OCI-LY1 (cell line): ENCODE results near the gene TMEM218.
"Not testable (repeated sequence)": the region's sequence is repeated elsewhere in the genome, so short reads cannot be mapped to it uniquely, and the experiment has no call there.

ENCODE experiments used
- H2AFZ ChIP-seq: fragments of 200-600 bp; sonication (generic), shearing (Covaris generic); 2 replicates; pipeline ENCODE4 v1.6.0; 2014; ENCODE audit warnings: antibody characterized with exemption, mild to moderate bottlenecking, low read length
- H3F3A ChIP-seq: fragments of 200-600 bp; sonication (generic), shearing (Covaris generic); 2 replicates; pipeline ENCODE4 v1.6.0; 2014; ENCODE audit warnings: mild to moderate bottlenecking, antibody characterized with exemption, low read length, moderate library complexity; ENCODE audit not compliant: insufficient read depth
- H3K27ac ChIP-seq: fragments of 200-600 bp; sonication (generic); 2 replicates; pipeline ENCODE4 v1.5.1; 2014; ENCODE audit warnings: low read length, mixed run types, mild to moderate bottlenecking, low read depth; ENCODE audit not compliant: poor library complexity, severe bottlenecking
- H3K27me3 ChIP-seq: fragments of 200-600 bp; sonication (generic); 2 replicates; pipeline ENCODE4 v1.6.0; 2014; ENCODE audit warnings: antibody characterized with exemption, mild to moderate bottlenecking, low read length, moderate library complexity; ENCODE audit not compliant: insufficient read depth
- H3K36me3 ChIP-seq: fragments of 200-600 bp; sonication (generic); 2 replicates; pipeline ENCODE4 v1.6.1; 2014; ENCODE audit warnings: mild to moderate bottlenecking, antibody characterized with exemption, low read length, moderate library complexity, mixed read lengths; ENCODE audit not compliant: insufficient read depth
- H3K4me1 ChIP-seq: fragments of 200-600 bp; sonication (generic); 2 replicates; pipeline ENCODE4 v1.5.1; 2014; ENCODE audit warnings: mild to moderate bottlenecking, low read length, moderate library complexity; ENCODE audit not compliant: insufficient read depth, severe bottlenecking
- H3K4me2 ChIP-seq: fragments of 200-600 bp; sonication (generic), shearing (Covaris generic); 2 replicates; pipeline ENCODE4 v1.6.1; 2014; ENCODE audit warnings: low read length
- H3K4me3 ChIP-seq: fragments of 200-600 bp; sonication (generic); 2 replicates; pipeline ENCODE4 v1.5.1; 2014; ENCODE audit warnings: low read length, low read depth, mild to moderate bottlenecking, mixed read lengths; ENCODE audit not compliant: poor library complexity, severe bottlenecking
- H3K79me2 ChIP-seq: fragments of 200-600 bp; shearing (Covaris generic); 2 replicates; pipeline ENCODE4 v1.6.1; 2016; ENCODE audit warnings: mixed run types, low read length, mixed read lengths; ENCODE audit not compliant: insufficient read depth
- H3K9ac ChIP-seq: fragments of 200-600 bp; sonication (generic), shearing (Covaris generic); 2 replicates; pipeline ENCODE4 v1.6.1; 2014; ENCODE audit warnings: mild to moderate bottlenecking, low read length, mixed read lengths
- H3K9me2 ChIP-seq: fragments of 200-600 bp; sonication (generic), shearing (Covaris generic); 2 replicates; pipeline ENCODE4 v1.6.1; 2014; ENCODE audit warnings: low read depth, mild to moderate bottlenecking, low read length, mixed read lengths
- H3K9me3 ChIP-seq: fragments of 200-600 bp; shearing (Covaris generic); 2 replicates; pipeline ENCODE4 v1.6.1; 2014; ENCODE audit warnings: low read length, mixed read lengths
- H4K20me1 ChIP-seq: fragments of 200-600 bp; sonication (generic), shearing (Covaris generic); 2 replicates; pipeline ENCODE4 v1.6.0; 2016; ENCODE audit warnings: mild to moderate bottlenecking, low read length; ENCODE audit not compliant: insufficient read depth
- CTCF ChIP-seq: fragments of 200-600 bp; sonication (generic), shearing (Covaris generic); IDR thresholded peaks from 2 replicates; pipeline ENCODE4 v1.5.1; 2017; ENCODE audit warnings: mild to moderate bottlenecking, antibody characterized with exemption, low read length, moderate library complexity, mixed read lengths
- EZH2 ChIP-seq: fragments of 200-600 bp; sonication (generic), shearing (Covaris generic); IDR thresholded peaks from 2 replicates; pipeline ENCODE4 v1.8.0; 2017; ENCODE audit warnings: borderline replicate concordance, mixed run types, mild to moderate bottlenecking, antibody characterized with exemption, low read length, moderate library complexity, mixed read lengths

Gene TMEM218

DNA sequence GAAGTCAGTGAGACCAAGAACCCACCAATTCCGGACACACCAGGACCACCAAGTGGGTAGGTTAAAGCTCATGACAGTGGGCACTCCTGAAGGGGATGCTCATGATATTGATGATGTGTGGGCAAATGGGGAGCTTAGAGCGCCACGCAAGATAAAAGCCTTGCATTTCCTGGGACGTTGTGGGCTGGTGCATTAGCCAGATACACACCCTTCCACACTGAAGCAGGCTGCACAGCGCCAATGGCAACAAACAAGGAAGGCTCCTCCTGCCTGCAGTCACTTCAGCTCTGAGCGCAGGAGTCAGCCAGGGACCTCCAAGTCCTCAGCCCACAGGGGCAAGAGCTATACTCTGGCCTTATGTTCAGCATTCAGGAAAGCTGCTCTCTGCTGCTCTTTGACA is 20.6 kb downstream of the TMEM218 start:
- H3F3A ChIP-seq, result no peaks in the 10 kb centered on the region
- TF ChIP-seq CTCF (no peak), EZH2 (no peak)
- no peaks in the 10 kb centered on the region for H3K27me3 ChIP-seq
- H3K4me2 ChIP-seq, result no peak overlapping the region
- H3K36me3 ChIP-seq, result no peaks in the 10 kb centered on the region
- H3K9ac ChIP-seq, result no peak overlapping the region
- H3K9me2 ChIP-seq, result no peaks in the 10 kb centered on the region
- no peaks in the 10 kb centered on the region for H3K9me3 ChIP-seq
- H3K27ac ChIP-seq, result no peak overlapping the region
- no peaks in the 10 kb centered on the region for H3K79me2 ChIP-seq
- H4K20me1 ChIP-seq, result no peaks in the 10 kb centered on the region
- H3K4me3 ChIP-seq, result no peak overlapping the region
- no peak overlapping the region for H2AFZ ChIP-seq
- H3K4me1 ChIP-seq, result no peaks in the 10 kb centered on the region

GRCh38 chr11:125090151-125090550 is 21.3 kb downstream of the TMEM218 start:
- not testable (repeated sequence) for H3K4me3 ChIP-seq, H3K4me1 ChIP-seq, H3K79me2 ChIP-seq, H3K27me3 ChIP-seq, H3K9me2 ChIP-seq, H3K4me2 ChIP-seq, H4K20me1 ChIP-seq, H3F3A ChIP-seq, H3K9ac ChIP-seq, H3K27ac ChIP-seq, H2AFZ ChIP-seq, H3K36me3 ChIP-seq, H3K9me3 ChIP-seq

DNA sequence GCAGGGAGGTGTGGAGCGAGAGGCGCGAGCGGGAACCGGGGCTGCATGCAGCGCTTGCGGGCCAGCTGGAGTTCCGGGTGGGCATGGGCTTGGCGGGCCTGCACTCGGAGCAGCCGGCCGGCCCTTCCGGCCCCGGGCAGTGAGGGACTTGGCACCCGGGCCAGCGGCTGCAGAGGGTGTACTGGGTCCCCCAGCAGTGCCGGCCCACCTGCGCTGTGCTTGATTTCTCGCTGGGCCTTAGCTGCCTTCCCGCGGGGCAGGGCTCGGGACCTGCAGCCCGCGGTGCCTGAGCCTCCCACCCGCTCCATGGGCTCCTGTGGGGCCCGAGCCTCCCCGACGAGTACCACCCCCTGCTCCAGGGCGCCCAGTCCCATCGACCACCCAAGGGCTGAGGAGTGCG is 21.9 kb downstream of the TMEM218 start:
- not testable (repeated sequence) for H3K4me3 ChIP-seq, H3K27ac ChIP-seq, H3K4me2 ChIP-seq, H2AFZ ChIP-seq, H3K4me1 ChIP-seq, H3K9ac ChIP-seq, H3K36me3 ChIP-seq, H3K9me3 ChIP-seq, H3F3A ChIP-seq, H4K20me1 ChIP-seq, H3K79me2 ChIP-seq, H3K27me3 ChIP-seq, H3K9me2 ChIP-seq

- Histone ChIP-seq H3K79me2 (no peaks in the 10 kb centered on the region), H3K27ac (no peak overlapping the region), H3K36me3 (no peaks in the 10 kb centered on the region), H3K9ac (no peak overlapping the region), H3K27me3 (no peaks in the 10 kb centered on the region), H3K9me2 (no peaks in the 10 kb centered on the region), H3K4me3 (no peak overlapping the region), H3K4me1 (no peaks in the 10 kb centered on the region), H2AFZ (no peak overlapping the region), H3F3A (no peaks in the 10 kb centered on the region), H3K4me2 (no peak overlapping the region), H4K20me1 (no peaks in the 10 kb centered on the region), H3K9me3 (no peaks in the 10 kb centered on the region)
- no peak for TF ChIP-seq CTCF
- no peak for TF ChIP-seq EZH2
Measured at GRCh38 chr11:125088576-125089455, 22.6 kb downstream of the TMEM218 start.
